Mucosa of descending colon (tissue), 3 donors: ENCODE measurements around the gene ATP7B. TPM values are rescaled to one million over a fixed set of nuclear protein-coding genes. Genes with fewer than 3 reads are reported as not detected.

Source experiments
- ATAC-seq: fragments of 200-7000 bp; cut with Tn5 transposase; one replicate; pipeline ENCODE4 v1.9.1; 2020; ENCODE audit warnings: mild to moderate bottlenecking, moderate library complexity
- DNase-seq, 3 donors: peaks; one replicate each; pipeline ENCODE4 v3.0.0-alpha.2; 2020
- H3K36me3 ChIP-seq: fragments of 200-600 bp; one replicate; pipeline ENCODE4 v1.8.0; 2021; ENCODE audit warnings: low read depth, mild to moderate bottlenecking
- H3K4me1 ChIP-seq: fragments of 200-600 bp; one replicate; pipeline ENCODE4 v1.8.0; 2021; ENCODE audit warnings: low read depth, mild to moderate bottlenecking
- H3K4me3 ChIP-seq: fragments of 200-600 bp; one replicate; pipeline ENCODE4 v1.8.0; 2021; ENCODE audit warnings: mild to moderate bottlenecking
- H3K9me3 ChIP-seq: fragments of 200-600 bp; one replicate; pipeline ENCODE4 v1.8.0; 2021; ENCODE audit warnings: mild to moderate bottlenecking
- CTCF ChIP-seq: fragments of 200-600 bp; IDR thresholded peaks from one replicate; pipeline ENCODE4 v1.8.0; 2022; ENCODE audit warnings: antibody characterized with exemption, mild to moderate bottlenecking
- intact Hi-C, 2 donors: fragments of 100-400 bp; cut with DNase I in 1 of 2; cut with micrococcal nuclease in 1 of 2; formaldehyde crosslinking; loops; one replicate each; pipeline versions ENCODE4 v1.11.0 to v1.11.1; 2022; cut with DNase I, micrococcal nuclease
- total RNA-seq, 3 donors: library from RNA; stranded (reverse); fragmentation: NEBNext Ultra II Directional in 2 of 3; extraction: Animal tissue kit (Norgen Biotek cat#: 25700) in 2 of 3; gene quantifications; one replicate each; pipeline versions ENCODE4 v1.2.1 to v1.2.4, GENCODE V29; 2021 to 2023
- donor health status: DM: no; HTN: no; CAD: no; lungs with moderate emphysema.
- donor health status: DM: no; HTN: no; CAD: no.
- donor health status: DM: no; HTN: yes; CAD: no.

The ATP7B gene
- total RNA-seq, 3 donors from 2014 or later = 11.3 to 26.0 (median 16.0) TPM

DNA sequence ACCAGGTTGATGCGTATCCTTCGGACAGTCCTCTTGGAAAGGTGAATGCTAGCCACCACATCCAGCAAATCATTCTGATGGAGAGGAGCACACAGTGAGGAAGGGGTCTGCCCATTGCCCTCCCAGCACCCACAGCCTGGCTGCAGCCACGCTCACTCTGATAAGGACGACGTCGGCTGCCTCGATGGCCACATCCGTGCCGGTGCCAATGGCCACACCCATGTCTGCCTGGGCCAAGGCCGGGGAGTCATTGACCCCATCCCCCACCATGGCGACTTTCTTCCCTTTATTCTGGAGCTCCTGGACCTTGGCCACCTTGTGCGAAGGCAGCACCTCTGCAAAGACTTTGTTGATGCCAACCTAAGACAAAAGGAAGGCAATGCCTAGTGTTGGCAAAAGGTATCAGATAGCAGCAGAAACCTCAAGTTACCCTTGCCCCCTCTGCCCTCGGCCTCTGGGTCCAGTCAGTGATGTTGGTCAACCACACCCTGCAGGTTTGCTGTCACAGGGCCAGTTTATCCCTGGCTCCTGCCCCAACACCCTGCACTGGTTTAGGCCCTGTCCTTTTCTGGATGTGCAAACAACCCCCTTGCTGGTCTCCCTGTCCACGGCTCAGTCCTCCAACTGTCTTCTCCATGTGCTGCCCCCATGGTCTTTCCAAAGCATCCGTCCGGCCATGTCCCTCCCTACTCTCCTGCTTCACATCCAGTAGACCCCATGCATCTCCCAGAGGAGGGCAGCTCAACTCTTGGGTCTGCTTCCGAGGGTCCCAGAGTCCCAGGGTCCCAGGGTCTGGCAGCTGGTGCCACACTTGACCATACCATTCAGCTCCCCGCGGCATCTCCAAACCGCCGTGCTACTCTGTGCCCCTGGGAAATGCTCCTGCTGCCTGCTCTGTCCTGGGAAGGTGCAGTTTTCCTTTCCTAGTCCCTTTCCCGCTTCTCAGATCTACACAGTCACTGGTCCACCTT is 73.6 kb downstream of the ATP7B start:
- no peak overlapping the region for H3K4me3 ChIP-seq
- TF ChIP-seq CTCF = no peak
- H3K36me3 ChIP-seq = no peaks in the 10 kb centered on the region
- H3K9me3 ChIP-seq = no peaks in the 10 kb centered on the region
- H3K4me1 ChIP-seq = peaks cover 8% of the 10 kb centered on the region
- DNase-seq (no peak), ATAC-seq (no peak)
- intact Hi-C loops = no loop called here

DNA sequence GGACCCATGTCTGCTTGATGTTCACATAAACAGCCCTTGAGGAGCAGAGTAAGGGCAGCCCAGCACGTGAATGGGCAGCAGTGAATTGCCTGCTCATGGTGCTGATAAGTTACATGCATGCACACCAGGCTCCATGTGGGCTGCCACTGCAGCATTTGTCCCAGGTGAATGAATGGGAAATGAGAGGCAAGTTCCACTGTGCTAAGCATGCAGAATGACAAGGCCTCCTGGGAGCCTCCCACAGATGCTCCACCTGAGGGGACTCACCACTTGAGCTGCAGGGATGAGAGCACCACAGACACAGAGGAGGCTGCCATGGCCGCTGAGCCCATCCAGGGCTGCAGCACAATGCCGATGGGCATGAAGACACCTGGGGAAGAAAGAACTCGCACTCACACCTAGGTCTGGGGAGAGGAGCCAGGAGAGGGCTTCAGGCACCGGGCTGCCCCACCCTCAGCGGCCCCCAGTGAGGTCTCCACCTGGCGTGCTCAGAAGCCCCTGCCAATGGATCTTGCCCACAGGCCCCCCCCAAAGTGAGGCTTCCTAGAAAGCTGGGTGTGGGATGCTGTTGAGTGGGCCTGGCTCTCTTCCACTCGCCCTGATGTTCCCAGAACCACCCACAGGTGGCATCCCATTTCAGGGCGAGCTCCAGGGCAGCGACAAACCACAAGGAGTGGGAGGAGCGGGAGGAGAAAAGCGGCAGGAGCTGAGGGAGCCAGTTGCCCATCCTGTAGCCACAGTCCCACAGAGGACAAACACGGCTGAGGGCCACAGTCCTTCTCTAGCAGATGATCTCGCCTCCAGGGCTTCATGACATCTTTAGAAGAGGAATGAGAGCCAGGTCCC is 75.7 kb downstream of the ATP7B start:
- H3K36me3 ChIP-seq = no peaks in the 10 kb centered on the region
- no peaks in the 10 kb centered on the region for H3K9me3 ChIP-seq
- H3K4me1 ChIP-seq = no peaks in the 10 kb centered on the region
- H3K4me3 ChIP-seq = no peak overlapping the region
- ATAC-seq (peak; percentile 88), DNase-seq (peak in 2 of 3 donors; percentile 73 to 76)
- intact Hi-C loops = no loop called here
- no peak for TF ChIP-seq CTCF

DNA sequence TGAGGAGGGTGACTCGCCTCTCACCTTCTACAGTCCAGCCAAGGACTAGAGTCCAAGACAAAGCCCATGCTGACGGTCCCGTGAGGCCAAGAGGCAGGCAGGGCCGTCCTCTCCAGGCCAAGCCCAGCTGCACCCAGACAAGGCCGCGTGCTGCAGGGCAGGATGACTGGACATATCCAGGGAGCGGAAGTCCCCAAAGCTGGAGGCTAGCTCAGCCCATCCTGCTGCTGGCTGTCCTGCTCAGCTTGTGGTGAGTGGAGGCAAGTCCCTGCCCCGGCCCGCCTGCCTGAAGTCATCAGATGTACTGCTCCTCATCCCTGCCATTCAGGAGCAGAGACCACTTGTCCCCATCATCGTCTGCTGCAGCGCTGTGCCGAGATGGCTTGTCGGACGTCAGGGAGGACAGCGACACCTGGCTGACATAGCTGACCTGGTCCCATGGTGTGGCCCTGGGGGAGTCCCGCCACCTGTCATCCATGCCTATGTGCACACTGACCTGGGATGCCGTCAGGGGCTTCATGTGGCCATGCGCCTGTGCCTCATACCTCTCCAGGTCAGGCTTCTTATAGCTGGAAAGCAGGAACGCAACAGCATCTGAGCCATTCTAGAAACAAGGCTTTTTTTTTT is 76.7 kb downstream of the ATP7B start:
- intact Hi-C loops = no loop called here
- no peaks in the 10 kb centered on the region for H3K4me1 ChIP-seq
- no peaks in the 10 kb centered on the region for H3K36me3 ChIP-seq
- no peak for DNase-seq
- no peaks in the 10 kb centered on the region for H3K9me3 ChIP-seq
- ATAC-seq = no peak
- TF ChIP-seq CTCF = no peak
- no peak overlapping the region for H3K4me3 ChIP-seq

DNA sequence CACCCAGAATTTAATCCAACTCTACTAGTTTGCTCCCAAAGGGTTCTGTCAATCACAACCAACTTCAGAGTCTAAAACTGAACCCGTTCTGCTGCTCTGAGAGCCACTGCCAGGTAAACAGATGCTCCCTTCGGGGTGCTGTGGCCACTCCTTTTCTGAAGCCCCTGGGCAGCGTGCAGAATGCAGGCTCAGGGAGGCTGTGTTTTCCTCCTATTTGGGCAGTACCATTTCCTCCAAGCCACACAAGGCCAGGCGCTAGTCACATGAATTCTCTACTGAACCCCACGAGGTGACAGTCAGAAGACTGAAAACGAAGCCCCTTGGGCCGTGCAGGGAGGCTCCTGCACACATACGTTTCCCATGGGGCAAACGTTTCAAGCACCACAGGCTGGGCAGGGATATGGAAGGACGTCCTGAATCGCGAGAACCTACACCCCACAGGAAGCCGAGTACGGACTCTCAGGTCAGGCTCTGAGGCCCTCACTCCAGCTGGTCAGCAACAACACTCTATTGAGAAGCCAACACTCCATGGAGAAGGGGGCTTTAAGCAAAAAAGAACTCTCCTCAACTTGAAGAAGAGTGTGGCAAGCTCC is 77.7 kb downstream of the ATP7B start:
- Histone ChIP-seq H3K9me3 (no peaks in the 10 kb centered on the region), H3K4me1 (no peaks in the 10 kb centered on the region), H3K4me3 (no peak overlapping the region), H3K36me3 (no peaks in the 10 kb centered on the region)
- ATAC-seq (no peak), DNase-seq (no peak)
- intact Hi-C loops = no loop called here
- TF ChIP-seq CTCF = no peak

DNA sequence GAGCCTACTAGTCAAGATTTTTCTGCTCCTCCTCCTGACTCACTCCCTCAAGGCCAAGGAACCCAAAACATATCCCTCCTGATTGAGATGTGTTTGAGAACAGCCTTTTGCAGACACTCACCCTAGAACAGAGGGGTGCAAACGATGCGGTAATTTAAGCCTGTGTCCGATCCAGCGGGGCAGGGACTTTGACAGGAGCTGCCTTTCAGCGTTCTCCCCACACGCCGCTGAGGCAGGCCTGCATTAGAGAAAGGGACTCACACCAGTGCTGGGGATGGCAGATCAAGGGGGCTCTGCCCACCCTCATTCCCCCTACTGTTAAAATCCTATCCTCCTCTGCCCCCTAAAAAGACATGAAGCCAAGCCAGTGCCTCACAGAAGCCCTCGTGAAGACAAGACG is 79.0 kb downstream of the ATP7B start:
- H3K4me3 ChIP-seq = no peak overlapping the region
- no peaks in the 10 kb centered on the region for H3K9me3 ChIP-seq
- no peaks in the 10 kb centered on the region for H3K36me3 ChIP-seq
- intact Hi-C loops = no loop called here
- DNase-seq (peak in 1 of 3 donors; percentile 25), ATAC-seq (no peak)
- no peaks in the 10 kb centered on the region for H3K4me1 ChIP-seq
- no peak for TF ChIP-seq CTCF
